Measurements from ENCODE around the gene CCDC102B.

DNA sequence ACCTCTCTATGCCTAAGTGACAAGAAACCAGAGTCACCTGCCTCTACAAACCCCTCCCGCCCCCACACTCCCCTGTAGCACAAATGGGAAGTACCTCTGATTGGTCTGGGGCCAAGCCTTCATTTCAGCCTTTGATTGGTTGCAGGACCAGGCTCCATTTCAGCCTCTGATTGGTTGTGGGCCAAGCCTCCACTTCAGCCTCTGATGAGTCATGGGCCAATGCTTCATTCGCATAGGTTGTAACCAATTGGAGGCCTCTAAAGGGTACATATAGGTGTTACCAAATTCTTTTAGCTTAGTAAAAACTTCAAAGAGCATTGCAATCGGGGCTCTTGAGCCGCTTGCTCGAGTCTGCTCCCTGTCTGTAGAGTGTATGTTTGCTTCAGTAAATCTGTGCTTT is 25.0 kb downstream of the CCDC102B start:
- no peak for TF ChIP-seq POLR2A (IDR thresholded peaks at IDR 0.05)
- TF ChIP-seq, protein P1, sequence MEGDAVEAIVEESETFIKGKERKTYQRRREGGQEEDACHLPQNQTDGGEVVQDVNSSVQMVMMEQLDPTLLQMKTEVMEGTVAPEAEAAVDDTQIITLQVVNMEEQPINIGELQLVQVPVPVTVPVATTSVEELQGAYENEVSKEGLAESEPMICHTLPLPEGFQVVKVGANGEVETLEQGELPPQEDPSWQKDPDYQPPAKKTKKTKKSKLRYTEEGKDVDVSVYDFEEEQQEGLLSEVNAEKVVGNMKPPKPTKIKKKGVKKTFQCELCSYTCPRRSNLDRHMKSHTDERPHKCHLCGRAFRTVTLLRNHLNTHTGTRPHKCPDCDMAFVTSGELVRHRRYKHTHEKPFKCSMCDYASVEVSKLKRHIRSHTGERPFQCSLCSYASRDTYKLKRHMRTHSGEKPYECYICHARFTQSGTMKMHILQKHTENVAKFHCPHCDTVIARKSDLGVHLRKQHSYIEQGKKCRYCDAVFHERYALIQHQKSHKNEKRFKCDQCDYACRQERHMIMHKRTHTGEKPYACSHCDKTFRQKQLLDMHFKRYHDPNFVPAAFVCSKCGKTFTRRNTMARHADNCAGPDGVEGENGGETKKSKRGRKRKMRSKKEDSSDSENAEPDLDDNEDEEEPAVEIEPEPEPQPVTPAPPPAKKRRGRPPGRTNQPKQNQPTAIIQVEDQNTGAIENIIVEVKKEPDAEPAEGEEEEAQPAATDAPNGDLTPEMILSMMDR (IDR thresholded peaks at IDR 0.05) = no peak
